Liver (tissue), 9 donors: Measurements from ENCODE around the gene EMP2. TPM values are rescaled to one million over a fixed set of nuclear protein-coding genes. Genes with fewer than 3 reads are reported as not detected.

Experiments
- DNase-seq: peaks from one replicate; pipeline ENCODE4 v3.0.0-alpha.2; 2017; ENCODE audit warnings: low spot score
- H3K27ac ChIP-seq, 2 donors: one replicate each; pipeline ENCODE4 v1.7.0; 2013; ENCODE audit warnings: inconsistent platforms in 2 of 2, low read length in 2 of 2, control low read depth in 1 of 2, low read depth in 1 of 2, mild to moderate bottlenecking in 1 of 2
- H3K27me3 ChIP-seq, 4 donors: one replicate each; pipeline versions ENCODE4 v1.6.1 to v1.7.0; 2013; ENCODE audit warnings: low read length in 3 of 4, inconsistent platforms in 1 of 4, mild to moderate bottlenecking in 1 of 4, moderate library complexity in 1 of 4; ENCODE audit not compliant: control insufficient read depth in 4 of 4, insufficient read depth in 4 of 4
- H3K36me3 ChIP-seq, 4 donors: one replicate each; pipeline versions ENCODE4 v1.6.1 to v1.7.0; 2013; ENCODE audit warnings: low read length in 3 of 4, mild to moderate bottlenecking in 3 of 4, low read depth in 1 of 4, moderate library complexity in 1 of 4; ENCODE audit not compliant: control insufficient read depth in 4 of 4, insufficient read depth in 3 of 4
- H3K4me1 ChIP-seq, 4 donors: one replicate each; pipeline versions ENCODE4 v1.6.1 to v1.7.0; 2013; ENCODE audit warnings: low read length in 3 of 4, mild to moderate bottlenecking in 3 of 4, moderate library complexity in 1 of 4; ENCODE audit not compliant: control insufficient read depth in 4 of 4, insufficient read depth in 4 of 4
- H3K4me3 ChIP-seq, 3 donors: one replicate each; pipeline versions ENCODE4 v1.6.1 to v1.7.0; 2013; ENCODE audit warnings: low read length in 3 of 3, control low read depth in 1 of 3, low read depth in 1 of 3, mild to moderate bottlenecking in 1 of 3
- H3K9ac ChIP-seq, 2 donors: one replicate each; pipeline ENCODE4 v1.7.0; 2013; ENCODE audit warnings: low read length in 2 of 2, mild to moderate bottlenecking in 2 of 2, moderate library complexity in 2 of 2, control low read depth in 1 of 2, low read depth in 1 of 2
- H3K9me3 ChIP-seq, 4 donors: one replicate each; pipeline versions ENCODE4 v1.6.1 to v1.7.0; 2013; ENCODE audit warnings: low read length in 3 of 4; ENCODE audit not compliant: control insufficient read depth in 4 of 4
- ATF3 ChIP-seq: IDR thresholded peaks from 2 replicates; pipeline ENCODE4 v1.6.1; 2016; ENCODE audit warnings: antibody characterized with exemption
- EGR1 ChIP-seq, 2 donors: IDR thresholded peaks; 2 replicates each; pipeline ENCODE4 v1.6.1; 2016 to 2018; ENCODE audit warnings: antibody characterized with exemption in 2 of 2, low read depth in 2 of 2
- FOXA1 ChIP-seq: IDR thresholded peaks from 2 replicates; pipeline ENCODE4 v1.6.1; 2016; ENCODE audit warnings: antibody characterized with exemption
- FOXA2 ChIP-seq: IDR thresholded peaks from 2 replicates; pipeline ENCODE4 v1.6.1; 2016; ENCODE audit warnings: antibody characterized with exemption
- GABPA ChIP-seq, 2 donors: IDR thresholded peaks in 1 of 2; conservative IDR thresholded peaks in 1 of 2; 2 replicates each; pipeline ENCODE4 v1.6.1; 2016; ENCODE audit warnings: antibody characterized with exemption in 2 of 2, mild to moderate bottlenecking in 1 of 2, moderate library complexity in 1 of 2
- HNF4A ChIP-seq, 2 donors: conservative IDR thresholded peaks; 2 replicates each; pipeline ENCODE4 v1.6.1; 2016; ENCODE audit warnings: antibody characterized with exemption in 2 of 2, mild to moderate bottlenecking in 2 of 2
- HNF4G ChIP-seq: IDR thresholded peaks from 2 replicates; pipeline ENCODE4 v1.6.1; 2016; ENCODE audit warnings: antibody characterized with exemption
- JUND ChIP-seq, 2 donors: IDR thresholded peaks; 2 replicates each; pipeline ENCODE4 v1.6.1; 2016; ENCODE audit warnings: antibody characterized with exemption in 2 of 2
- NR2F2 ChIP-seq: IDR thresholded peaks from 2 replicates; pipeline ENCODE4 v1.6.1; 2016; ENCODE audit warnings: antibody characterized with exemption
- RAD21 ChIP-seq, 2 donors: IDR thresholded peaks; 2 replicates each; pipeline ENCODE4 v1.6.1; 2016; ENCODE audit warnings: antibody characterized with exemption in 2 of 2, mild to moderate bottlenecking in 2 of 2
- REST ChIP-seq: IDR thresholded peaks from 2 replicates; pipeline ENCODE4 v1.6.1; 2016; ENCODE audit warnings: antibody characterized with exemption, mild to moderate bottlenecking
- RXRA ChIP-seq, 2 donors: IDR thresholded peaks; 2 replicates each; pipeline ENCODE4 v1.6.1; 2017 to 2018; ENCODE audit warnings: antibody characterized with exemption in 2 of 2, mild to moderate bottlenecking in 1 of 2
- SP1 ChIP-seq: IDR thresholded peaks from 2 replicates; pipeline ENCODE4 v1.6.1; 2018; ENCODE audit warnings: antibody characterized with exemption, mild to moderate bottlenecking
- TAF1 ChIP-seq: conservative IDR thresholded peaks from 2 replicates; pipeline ENCODE4 v1.6.1; 2016; ENCODE audit warnings: antibody characterized with exemption, mild to moderate bottlenecking
- YY1 ChIP-seq: IDR thresholded peaks from 2 replicates; pipeline ENCODE4 v1.6.1; 2016; ENCODE audit warnings: antibody characterized with exemption, mild to moderate bottlenecking
- ZBTB33 ChIP-seq: IDR thresholded peaks from 2 replicates; pipeline ENCODE4 v1.6.1; 2016; ENCODE audit warnings: antibody characterized with exemption
- WGBS: extraction: QIAGEN DNeasy Blood & Tissue Kit; methylation state at CpG from one replicate; pipeline ENCODE4 v1.1.7; 2013; 5-methylcytosine and 5-hydroxymethylcytosine counted together
- polyA plus RNA-seq, 2 donors: library from polyadenylated mRNA; stranded (reverse) in 1 of 2; unstranded in 1 of 2; fragments of 200-250 nt in 1 of 2; fragments of >200 nt in 1 of 2; fragmentation: Nextera tagmentation in 1 of 2; extraction: Ambion mirVana in 1 of 2; gene quantifications; one replicate each; pipeline versions ENCODE4 v1.2.1 to v1.2.3, GENCODE V29; 2013 to 2015
- total RNA-seq, 2 donors: library from RNA; depleted of rRNA; stranded (reverse); fragments of >200 nt; gene quantifications; one replicate each; pipeline ENCODE4 v1.2.3, GENCODE V29; 2014
- TF ChIP-seq, protein P1 (sequence below): IDR thresholded peaks from 2 replicates; pipeline ENCODE4 v1.6.1; 2016; ENCODE audit warnings: antibody characterized with exemption
- donor health status: healthy.
- donor health status: healthy.
- donor health status: healthy.
- donor health status: healthy.
- donor health status: healthy.

EMP2 gene
- total and polyA plus RNA-seq, 4 donors = 6.2 to 138 (median 66.7) TPM

- TF ChIP-seq REST (no peak), HNF4G (no peak), HNF4A (conservative IDR thresholded peaks at IDR 0.05) (peak; percentile 16 to 30), TAF1 (no peak)
Measured at GRCh38 chr16:10528635-10529034, 51.8 kb downstream of the EMP2 start (continued).

- Histone ChIP-seq H3K27ac (no peak overlapping the region), H3K36me3 (peaks cover 0 to 11% (median 7%) of the 10 kb centered on the region in 4 donors), H3K9ac (no peak overlapping the region), H3K27me3 (no peaks in the 10 kb centered on the region), H3K4me1 (peaks cover 0 to 4% (median 0%) of the 10 kb centered on the region in 4 donors), H3K4me3 (no peak overlapping the region), H3K9me3 (no peaks in the 10 kb centered on the region)
- no peak for DNase-seq
- 95% methylated on average over 7 of the region's 7 CpGs for WGBS
- TF ChIP-seq ATF3 (no peak), RXRA (IDR thresholded peaks at IDR 0.05) (no peak), FOXA2 (no peak), HNF4G (no peak), JUND (IDR thresholded peaks at IDR 0.05) (no peak), TAF1 (no peak), EGR1 (IDR thresholded peaks at IDR 0.05; ENCODE audit: low read depth in 2 of 2) (no peak), SP1 (no peak), REST (no peak), FOXA1 (no peak), NR2F2 (no peak), GABPA (IDR thresholded peaks at IDR 0.05 in 1 of 2, conservative IDR thresholded peaks at IDR 0.05 in 1 of 2) (no peak), YY1 (no peak), ZBTB33 (no peak), RAD21 (IDR thresholded peaks at IDR 0.05) (no peak)
- TF ChIP-seq, protein P1, sequence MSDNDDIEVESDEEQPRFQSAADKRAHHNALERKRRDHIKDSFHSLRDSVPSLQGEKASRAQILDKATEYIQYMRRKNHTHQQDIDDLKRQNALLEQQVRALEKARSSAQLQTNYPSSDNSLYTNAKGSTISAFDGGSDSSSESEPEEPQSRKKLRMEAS = no peak
Measured at GRCh38 chr16:10526962-10527361, 53.4 kb downstream of the EMP2 start.
